SJCRH30 (cell line): Measurements from ENCODE around the gene CHST3. TPM values are rescaled to one million over a fixed set of nuclear protein-coding genes. Genes with fewer than 3 reads are reported as not detected.

Experiments used
- DNase-seq, 2 experiments: peaks; one replicate each; pipeline ENCODE4 v3.0.0-alpha.2; 2015 to 2020
- H3K27ac ChIP-seq: fragments of 250-450 bp; sonication (Bioruptor Pico); 2 replicates; pipeline ENCODE4 v1.5.1; 2020; ENCODE audit warnings: mild to moderate bottlenecking, moderate library complexity
- H3K27me3 ChIP-seq: fragments of 250-450 bp; sonication (Bioruptor Pico); 2 replicates; pipeline ENCODE4 v1.5.1; 2020; ENCODE audit warnings: mild to moderate bottlenecking, moderate library complexity
- H3K36me3 ChIP-seq: fragments of 250-450 bp; sonication (Bioruptor Pico); 2 replicates; pipeline ENCODE4 v1.5.1; 2020; ENCODE audit warnings: mild to moderate bottlenecking, moderate library complexity
- H3K4me1 ChIP-seq: fragments of 250-450 bp; sonication (Bioruptor Pico); 2 replicates; pipeline ENCODE4 v1.5.1; 2020; ENCODE audit warnings: mild to moderate bottlenecking, moderate library complexity
- H3K4me3 ChIP-seq: fragments of 250-450 bp; sonication (Bioruptor Pico); 2 replicates; pipeline ENCODE4 v1.5.1; 2020; ENCODE audit warnings: mild to moderate bottlenecking, moderate library complexity
- H3K9me3 ChIP-seq: fragments of 250-450 bp; sonication (Bioruptor Pico); replicated peaks from 2 replicates; pipeline ENCODE4 v1.5.1; 2020; ENCODE audit warnings: mild to moderate bottlenecking, moderate library complexity
- total RNA-seq: library from RNA; depleted of rRNA; stranded (reverse); fragments of >200 nt; shearing (Covaris generic); gene quantifications from 2 replicates; pipeline ENCODE4 v1.2.3, GENCODE V29; 2014

CHST3 gene
- total RNA-seq, 1 experiment from 2014 or later = 10.1 TPM

DNA sequence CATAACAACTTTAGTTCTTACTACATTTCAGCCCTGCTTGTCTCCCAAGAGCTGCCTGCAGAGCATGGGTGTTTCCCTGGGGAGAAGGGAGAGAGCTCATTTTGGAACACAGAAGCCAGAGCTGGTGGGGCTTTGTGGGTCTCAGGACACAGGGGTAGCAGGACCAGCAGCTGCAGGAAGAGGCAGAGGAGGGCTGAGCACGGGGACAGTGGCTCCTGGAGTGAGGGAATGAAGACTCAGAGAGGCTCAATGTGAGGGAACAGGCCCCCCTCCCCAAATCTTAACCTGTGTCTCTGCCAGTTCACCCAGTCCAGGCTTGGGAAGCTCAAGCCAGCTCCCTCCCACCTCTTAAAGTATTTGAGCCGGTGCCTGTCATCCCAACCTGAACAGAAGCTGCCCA, 50.0 kb downstream of the CHST3 start:
- no peaks in the 10 kb centered on the region for H3K27me3 ChIP-seq
- no peak overlapping the region for H3K27ac ChIP-seq
- H3K4me3 ChIP-seq = no peak overlapping the region
- DNase-seq = no peak
- H3K4me1 ChIP-seq = peaks cover 21% of the 10 kb centered on the region
- H3K9me3 ChIP-seq = no peaks in the 10 kb centered on the region
- H3K36me3 ChIP-seq = 0 out of 2 replicates have a peak, but pooled peaks cover 3% of the 10 kb centered on the region

DNA sequence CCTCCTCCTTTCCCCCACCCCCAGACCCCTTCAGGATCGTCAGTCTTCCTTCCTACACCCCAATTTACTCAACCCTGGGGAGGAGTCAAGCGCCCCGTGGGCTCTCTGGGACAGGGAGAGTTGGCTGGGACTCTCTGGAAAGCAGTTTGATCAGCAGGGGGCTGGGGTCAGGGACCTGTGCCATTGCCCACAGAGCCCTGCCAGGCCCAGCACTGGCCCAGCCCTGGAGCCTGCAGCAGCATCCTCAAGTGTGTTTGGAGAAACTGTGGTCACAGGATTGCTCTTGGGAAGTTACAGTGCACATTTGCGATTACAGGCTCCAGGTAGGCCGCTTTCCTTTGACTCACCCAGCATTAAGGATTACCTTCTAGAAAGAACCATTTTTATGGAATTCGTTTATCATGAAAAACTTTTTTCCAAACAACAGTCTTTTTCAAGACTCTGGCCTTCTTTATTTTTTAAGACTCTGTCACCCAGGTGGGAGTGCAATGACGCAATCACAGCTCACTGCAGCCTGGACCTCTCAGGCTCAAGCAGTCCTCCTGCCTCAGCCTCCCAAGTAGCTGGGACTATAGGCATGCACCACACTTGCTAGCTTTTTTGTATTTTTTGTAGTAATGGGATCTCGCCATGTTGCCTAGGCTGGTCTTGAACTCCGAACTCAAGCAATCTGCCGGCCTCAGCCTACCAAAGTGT, 50.7 kb downstream of the CHST3 start:
- Histone ChIP-seq H3K4me1 (peaks cover 17% of the 10 kb centered on the region), H3K27ac (no peak overlapping the region), H3K36me3 (0 out of 2 replicates have a peak, but pooled peaks cover 3% of the 10 kb centered on the region), H3K9me3 (no peaks in the 10 kb centered on the region), H3K4me3 (no peak overlapping the region), H3K27me3 (no peaks in the 10 kb centered on the region)
- no peak for DNase-seq

DNA sequence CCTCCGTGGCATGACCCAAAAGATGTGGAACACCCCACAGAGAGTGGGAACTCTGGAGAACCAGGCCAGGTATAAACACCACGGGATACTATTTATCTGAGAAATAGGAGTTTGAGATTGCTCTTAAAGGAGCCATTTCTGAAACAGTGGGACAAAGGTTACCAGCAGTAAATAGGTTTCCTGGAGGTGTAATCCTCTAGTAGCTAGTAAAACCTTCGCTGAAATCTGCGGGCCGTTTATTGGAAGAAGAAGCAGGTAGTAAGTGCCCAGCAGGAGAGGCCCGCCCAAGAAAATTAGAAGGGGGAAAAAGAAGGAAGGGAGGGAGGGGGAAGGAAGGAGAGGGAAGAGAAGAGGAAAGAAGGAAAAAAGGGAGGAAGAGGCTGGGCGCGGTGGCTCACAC, 51.6 kb downstream of the CHST3 start:
- H3K9me3 ChIP-seq = no peaks in the 10 kb centered on the region
- 0 out of 2 replicates have a peak, but pooled peaks cover 2% of the 10 kb centered on the region for H3K27me3 ChIP-seq
- H3K27ac ChIP-seq = no peak overlapping the region
- H3K36me3 ChIP-seq = 0 out of 2 replicates have a peak, but pooled peaks cover 3% of the 10 kb centered on the region
- DNase-seq = no peak
- H3K4me3 ChIP-seq = no peak overlapping the region
- peaks cover 11% of the 10 kb centered on the region for H3K4me1 ChIP-seq

DNA sequence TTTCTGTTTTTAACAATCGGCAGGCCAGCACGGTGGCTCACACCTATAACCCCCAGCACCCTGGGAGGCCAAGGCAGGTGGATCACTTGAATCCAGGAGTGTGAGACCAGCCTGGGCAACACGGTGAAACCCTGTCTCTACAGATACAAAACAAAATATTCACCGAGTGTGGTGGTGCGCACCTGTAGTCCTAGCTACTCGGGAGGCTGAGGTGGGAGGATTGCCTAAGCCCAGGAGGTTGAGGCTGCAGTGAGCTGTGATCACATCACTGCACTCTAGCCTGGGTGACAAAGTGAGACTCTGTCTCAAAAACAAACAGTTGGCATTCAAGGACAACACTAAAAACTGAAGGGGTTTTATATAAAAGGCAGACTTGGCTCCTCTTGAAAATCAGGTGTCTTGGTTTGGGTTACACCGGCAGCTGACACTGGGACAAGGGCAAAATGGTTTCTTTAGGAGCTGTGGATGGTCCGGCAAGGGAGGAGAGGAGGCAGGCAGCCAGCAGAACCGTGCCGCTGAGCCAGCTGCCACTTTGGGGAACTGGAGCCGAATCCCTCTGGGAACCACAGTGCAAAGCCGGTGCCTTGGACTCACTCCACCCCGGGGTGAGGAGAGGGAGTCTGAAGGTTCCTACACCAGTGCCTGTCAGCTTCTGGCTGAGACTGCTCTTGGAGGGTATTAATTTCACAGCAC, 52.6 kb downstream of the CHST3 start:
- H3K27ac ChIP-seq = no peak overlapping the region
- peak; percentile 59 to 75 for DNase-seq

DNA sequence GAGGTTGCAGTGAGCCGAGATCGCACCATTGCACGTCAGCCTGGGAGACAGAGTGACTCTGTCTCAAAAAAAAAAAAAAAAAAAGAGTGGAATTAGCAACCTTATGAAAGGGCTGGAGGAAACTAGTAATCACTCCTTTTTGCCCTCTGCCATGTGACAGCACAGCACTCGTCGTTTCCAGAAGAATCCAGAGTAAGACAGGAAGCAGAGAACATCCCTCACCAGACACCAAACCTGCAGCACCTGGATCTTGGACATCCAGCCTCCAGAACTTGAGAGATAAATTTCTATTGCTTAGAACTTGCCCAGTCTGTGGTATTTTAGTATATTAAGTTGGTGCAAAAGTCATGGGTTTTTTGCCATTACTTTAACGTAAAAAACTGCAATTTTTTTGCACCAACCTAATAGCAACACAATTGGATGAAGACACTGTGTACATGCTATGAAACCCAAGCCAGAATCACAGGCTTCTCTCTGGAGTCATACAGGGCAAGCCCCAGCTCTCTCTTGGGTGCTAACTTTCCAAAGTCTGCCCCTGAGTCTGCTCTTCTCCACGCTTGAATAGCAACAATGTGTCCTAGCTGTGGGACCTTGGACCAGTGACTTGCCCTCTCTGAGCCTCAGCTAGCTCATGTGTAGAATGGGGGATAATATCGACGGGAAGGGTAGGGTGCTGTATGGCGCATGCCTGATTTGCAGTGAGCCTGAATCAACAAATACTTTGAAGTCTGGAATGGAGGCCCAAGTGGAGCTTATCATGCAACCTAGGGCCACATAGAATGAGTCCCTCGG, 55.1 kb downstream of the CHST3 start:
- no peaks in the 10 kb centered on the region for H3K9me3 ChIP-seq
- no peaks in the 10 kb centered on the region for H3K36me3 ChIP-seq
- peaks cover 11% of the 10 kb centered on the region for H3K4me1 ChIP-seq
- DNase-seq = no peak
- 0 out of 2 replicates have a peak, but pooled peaks cover 3% of the 10 kb centered on the region for H3K27me3 ChIP-seq
- no peak overlapping the region for H3K27ac ChIP-seq
- H3K4me3 ChIP-seq = no peak overlapping the region

More for the DNA sequence above, 52.6 kb downstream of the CHST3 start:
- Histone ChIP-seq H3K36me3 (0 out of 2 replicates have a peak, but pooled peaks cover under 1% of the 10 kb centered on the region), H3K4me3 (no peak overlapping the region), H3K27me3 (0 out of 2 replicates have a peak, but pooled peaks cover 3% of the 10 kb centered on the region), H3K4me1 (peaks cover 11% of the 10 kb centered on the region), H3K9me3 (no peaks in the 10 kb centered on the region)

DNA sequence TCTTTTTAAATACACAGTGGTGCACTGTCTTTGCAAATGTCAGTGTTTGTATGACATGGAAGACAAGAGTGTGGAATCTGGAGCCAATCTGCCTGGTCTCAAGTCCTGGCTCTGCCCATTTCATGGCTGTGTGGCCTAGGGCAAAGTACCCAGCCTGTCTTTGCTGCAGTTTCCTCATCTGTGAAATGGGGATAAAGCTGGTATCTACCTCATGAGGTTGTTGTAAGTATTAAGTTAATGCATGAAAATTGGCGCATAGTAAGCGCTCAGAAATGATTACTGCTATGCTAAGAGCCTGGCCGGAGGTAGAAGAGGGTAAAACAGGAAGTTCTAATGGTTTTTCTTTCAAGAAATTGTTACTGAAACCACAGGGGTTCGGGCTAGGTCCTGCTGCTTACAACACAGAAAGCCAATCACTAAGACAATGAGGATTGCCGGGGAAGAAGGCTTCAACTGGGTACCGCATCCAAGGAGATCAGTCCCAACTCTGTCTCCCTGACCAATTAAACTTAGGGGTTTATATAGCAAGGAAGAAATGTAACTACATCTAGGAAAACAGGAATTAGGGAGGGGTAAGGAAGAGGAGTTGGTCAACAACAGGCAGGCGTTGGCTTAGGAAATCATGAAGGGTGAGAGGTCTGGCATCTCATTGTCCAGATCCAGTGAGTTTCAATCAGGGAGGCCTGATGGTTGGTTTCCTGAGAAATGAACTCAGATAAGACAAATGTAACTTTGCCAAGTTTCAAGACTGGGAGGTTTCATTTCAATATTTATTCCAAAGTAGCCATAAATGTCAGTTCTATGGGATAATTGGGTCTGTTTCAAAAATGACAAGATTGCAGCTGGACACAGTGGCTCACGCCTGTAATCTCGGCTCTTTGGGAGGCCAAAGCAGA, 57.0 kb downstream of the CHST3 start:
- peaks cover 15% of the 10 kb centered on the region for H3K4me1 ChIP-seq
- no peak overlapping the region for H3K27ac ChIP-seq
- no peak overlapping the region for H3K4me3 ChIP-seq
- H3K27me3 ChIP-seq = 0 out of 2 replicates have a peak, but pooled peaks cover 3% of the 10 kb centered on the region
- no peaks in the 10 kb centered on the region for H3K36me3 ChIP-seq
- DNase-seq = no peak
- no peaks in the 10 kb centered on the region for H3K9me3 ChIP-seq

DNA sequence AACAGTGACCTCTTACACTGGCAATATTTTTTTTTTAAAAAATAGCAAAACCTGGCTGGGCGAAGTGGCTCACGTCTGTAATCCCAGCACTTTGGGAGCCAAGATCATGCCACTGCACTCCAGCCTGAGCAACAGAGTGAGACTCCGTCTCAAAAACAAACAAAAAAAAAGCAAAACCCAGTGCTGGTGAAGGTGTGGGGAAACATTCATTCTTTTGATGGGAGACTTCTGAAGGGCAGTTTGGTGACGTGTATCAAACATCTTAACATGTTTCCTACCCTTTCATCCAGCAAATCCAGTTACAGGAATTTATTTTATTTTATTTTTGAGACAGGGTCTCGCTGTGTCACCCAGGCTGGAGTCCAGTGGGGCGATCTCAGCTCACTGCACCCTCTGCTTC, 58.0 kb downstream of the CHST3 start:
- H3K36me3 ChIP-seq = no peaks in the 10 kb centered on the region
- no peaks in the 10 kb centered on the region for H3K9me3 ChIP-seq
- H3K4me3 ChIP-seq = no peak overlapping the region
- DNase-seq = no peak
- H3K27ac ChIP-seq = no peak overlapping the region
- H3K4me1 ChIP-seq = peaks cover 16% of the 10 kb centered on the region
- H3K27me3 ChIP-seq = 0 out of 2 replicates have a peak, but pooled peaks cover 3% of the 10 kb centered on the region

DNA sequence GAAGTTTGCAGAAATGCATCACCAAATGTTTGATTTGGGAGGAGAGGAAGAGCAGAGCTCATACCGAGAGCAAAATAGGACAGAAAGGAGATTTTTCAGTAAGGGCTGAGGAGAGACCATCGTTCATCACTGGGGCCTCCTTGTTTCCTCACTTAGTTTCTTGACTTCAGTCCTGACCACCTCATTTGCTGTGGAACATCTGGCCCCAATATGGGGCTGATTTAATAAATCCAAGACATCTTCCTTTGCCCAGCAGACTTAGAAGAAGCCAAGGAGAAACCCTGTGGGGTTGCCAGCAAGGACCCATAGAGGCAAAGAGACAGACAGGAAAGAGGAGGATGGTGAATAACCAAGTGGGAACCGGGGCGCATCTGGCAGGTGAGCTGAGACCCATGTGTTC, 60.4 kb downstream of the CHST3 start:
- no peaks in the 10 kb centered on the region for H3K9me3 ChIP-seq
- 0 out of 2 replicates have a peak, but pooled peaks cover 3% of the 10 kb centered on the region for H3K27me3 ChIP-seq
- H3K36me3 ChIP-seq = no peaks in the 10 kb centered on the region
- no peak overlapping the region for H3K27ac ChIP-seq
- no peak overlapping the region for H3K4me3 ChIP-seq
- DNase-seq = no peak
- H3K4me1 ChIP-seq = peaks cover 13% of the 10 kb centered on the region

DNA sequence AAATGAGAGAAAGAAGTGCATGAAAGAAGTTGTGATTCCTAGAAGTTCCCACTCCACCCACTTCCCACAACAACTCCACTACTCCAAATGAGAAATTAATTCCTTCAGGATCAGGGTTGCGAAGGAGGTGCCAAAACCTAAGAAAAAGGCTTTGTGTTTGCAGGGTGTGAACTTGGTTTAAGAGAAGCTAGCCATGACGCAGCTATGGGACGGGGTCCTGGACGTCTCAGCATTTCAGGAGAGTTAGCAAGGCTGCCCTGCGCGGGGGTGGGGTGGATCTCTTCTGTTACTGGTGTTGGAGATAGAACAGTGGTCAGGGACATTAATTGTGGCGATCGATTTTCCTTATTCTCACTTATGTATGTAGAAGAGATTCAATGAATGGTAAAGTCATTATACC, 61.2 kb downstream of the CHST3 start:
- Histone ChIP-seq H3K27ac (no peak overlapping the region; the same call in 1 of the 2 replicates), H3K36me3 (no peaks in the 10 kb centered on the region), H3K4me1 (peaks cover 13% of the 10 kb centered on the region), H3K27me3 (0 out of 2 replicates have a peak, but pooled peaks cover 3% of the 10 kb centered on the region), H3K9me3 (no peaks in the 10 kb centered on the region), H3K4me3 (no peak overlapping the region)
- DNase-seq = no peak

DNA sequence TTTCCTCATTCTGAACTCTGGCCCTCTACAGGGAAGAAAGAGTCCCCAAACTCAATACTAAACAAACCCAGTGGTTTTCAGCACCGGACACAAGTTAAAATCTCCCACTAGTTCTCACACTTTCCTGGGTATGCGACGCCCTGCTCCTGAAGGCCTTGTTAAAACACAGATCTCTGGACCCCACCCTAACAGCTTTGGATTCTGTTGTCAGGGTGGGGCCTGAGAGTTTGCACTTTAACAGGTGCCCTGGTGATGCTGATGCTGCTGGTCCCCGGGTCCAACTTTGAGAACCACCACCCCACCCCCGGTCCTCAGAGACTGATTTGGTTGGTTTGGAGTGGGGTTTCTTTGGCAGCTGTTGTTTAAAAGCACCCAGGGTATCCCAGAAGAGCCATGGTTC, 61.6 kb downstream of the CHST3 start:
- H3K27me3 ChIP-seq = peaks cover 1% of the 10 kb centered on the region; the same call in 1 of the 2 replicates
- H3K9me3 ChIP-seq = no peaks in the 10 kb centered on the region
- peaks cover 13% of the 10 kb centered on the region for H3K4me1 ChIP-seq
- H3K36me3 ChIP-seq = no peaks in the 10 kb centered on the region
- no peak for DNase-seq
- H3K27ac ChIP-seq = peak overlapping the region; percentile 55
- H3K4me3 ChIP-seq = no peak overlapping the region

DNA sequence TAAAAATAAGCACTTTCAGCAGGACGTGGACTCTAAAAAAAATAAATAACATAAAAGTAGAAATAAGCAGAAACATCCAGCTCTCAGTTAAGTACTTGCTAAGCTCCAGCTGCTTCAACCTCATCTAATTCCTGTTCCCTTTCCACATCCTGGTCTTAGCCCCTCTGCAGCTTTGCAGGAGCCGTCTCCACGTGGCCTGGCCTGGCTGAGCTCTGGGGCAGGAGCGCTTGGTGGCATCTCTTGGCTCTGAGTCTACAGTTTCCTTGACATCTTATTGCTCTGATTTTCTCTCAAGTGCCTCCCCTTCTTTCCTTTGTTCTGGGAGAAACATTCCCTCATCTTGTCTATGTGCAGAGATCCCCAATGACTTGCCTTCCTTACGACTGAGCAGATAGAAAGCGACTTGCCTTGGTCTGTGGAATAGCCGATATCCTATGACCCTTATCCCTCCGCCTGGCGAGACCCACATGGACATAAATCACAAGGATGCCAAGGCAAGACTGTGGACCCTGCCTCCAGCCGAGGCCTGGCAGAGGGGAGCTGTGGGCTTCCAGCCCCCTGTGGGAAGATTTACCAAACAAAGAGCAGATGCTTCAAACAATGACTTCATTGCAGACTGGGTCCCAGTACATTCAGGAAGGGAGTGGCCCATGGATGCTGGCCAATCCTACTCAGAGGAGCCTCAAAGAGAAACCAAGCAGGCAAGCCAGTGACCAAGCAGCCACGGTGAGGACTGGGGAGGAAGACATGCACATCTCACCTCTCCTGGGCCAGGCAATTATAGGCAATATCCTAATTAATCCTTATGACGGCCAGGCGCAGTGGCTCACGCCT, 62.3 kb downstream of the CHST3 start:
- H3K27ac ChIP-seq = peak overlapping the region; percentile 55
- peak; percentile 49 to 62 for DNase-seq
- peaks cover 13% of the 10 kb centered on the region for H3K4me1 ChIP-seq
- no peaks in the 10 kb centered on the region for H3K36me3 ChIP-seq
- no peaks in the 10 kb centered on the region for H3K9me3 ChIP-seq
- H3K27me3 ChIP-seq = no peaks in the 10 kb centered on the region; the same call in 1 of the 2 replicates
- no peak overlapping the region for H3K4me3 ChIP-seq

DNA sequence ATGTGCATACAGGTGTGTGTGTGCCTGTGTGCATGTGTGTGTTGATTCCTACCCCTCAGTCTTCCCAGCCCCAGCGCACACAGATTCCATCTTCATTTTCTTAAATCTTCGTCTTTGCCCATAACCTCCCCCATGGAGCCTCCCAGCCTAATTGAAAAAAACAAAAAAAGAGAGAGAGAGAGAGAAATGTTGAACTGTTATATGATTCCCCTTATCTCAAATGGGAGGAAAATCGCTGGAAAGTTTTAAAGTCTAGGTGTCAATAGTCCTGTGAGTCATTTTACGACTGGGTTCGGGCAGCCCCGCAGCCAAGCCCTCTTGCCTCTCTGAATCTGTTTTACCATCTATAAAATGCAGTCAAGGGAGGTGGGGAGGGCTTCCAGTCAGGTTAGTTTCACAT, 63.3 kb downstream of the CHST3 start:
- no peak overlapping the region for H3K27ac ChIP-seq
- H3K9me3 ChIP-seq = no peaks in the 10 kb centered on the region
- peaks cover 13% of the 10 kb centered on the region for H3K4me1 ChIP-seq
- peaks cover 3% of the 10 kb centered on the region; the same call in 1 of the 2 replicates for H3K27me3 ChIP-seq
- no peak for DNase-seq
- no peak overlapping the region for H3K4me3 ChIP-seq
- no peaks in the 10 kb centered on the region for H3K36me3 ChIP-seq

DNA sequence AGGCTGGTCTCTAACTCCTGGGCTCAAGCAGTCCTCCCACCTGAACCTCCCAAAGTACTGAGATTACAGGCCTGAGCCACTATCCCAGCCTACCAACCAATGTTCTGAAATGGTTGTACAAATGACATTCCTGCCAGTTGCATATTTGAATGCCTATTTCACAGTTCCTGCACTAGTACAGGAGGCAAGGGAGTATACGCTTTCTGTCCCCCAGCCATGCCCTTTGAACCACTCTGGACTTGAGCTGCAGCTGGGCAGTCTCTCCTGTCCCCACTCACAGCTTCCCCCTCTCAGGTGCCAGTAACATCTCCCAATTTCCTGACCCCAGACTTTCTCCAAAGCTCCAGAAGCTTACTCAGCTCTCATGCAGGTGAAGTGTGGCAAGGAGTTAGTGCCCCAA, 65.2 kb downstream of the CHST3 start:
- Histone ChIP-seq H3K4me3 (no peak overlapping the region), H3K4me1 (peaks cover 13% of the 10 kb centered on the region), H3K36me3 (no peaks in the 10 kb centered on the region), H3K27ac (no peak overlapping the region), H3K27me3 (peaks cover 3% of the 10 kb centered on the region; the same call in 1 of the 2 replicates), H3K9me3 (no peaks in the 10 kb centered on the region)
- DNase-seq = no peak
